Glutamatergic neuron (in vitro differentiated cells): ENCODE data around the gene DUSP16. TPM values are rescaled to one million over a fixed set of nuclear protein-coding genes. Genes with fewer than 3 reads are reported as not detected.

Source experiments
- DNase-seq: peaks from one replicate; pipeline ENCODE4 v3.0.0; 2022
- H3K27ac Mint-ChIP-seq: one replicate; pipeline ENCODE4 v1.8.0; 2020; ENCODE audit warnings: mild to moderate bottlenecking, mixed read lengths, inconsistent platforms; ENCODE audit not compliant: unreplicated experiment
- H3K27me3 Mint-ChIP-seq: one replicate; pipeline ENCODE4 v1.8.0; 2020; ENCODE audit warnings: mild to moderate bottlenecking, moderate library complexity, mixed read lengths, inconsistent platforms; ENCODE audit not compliant: unreplicated experiment
- H3K36me3 Mint-ChIP-seq: one replicate; pipeline ENCODE4 v1.8.0; 2020; ENCODE audit warnings: mild to moderate bottlenecking, mixed read lengths, inconsistent platforms; ENCODE audit not compliant: unreplicated experiment
- H3K4me1 Mint-ChIP-seq: one replicate; pipeline ENCODE4 v1.8.0; 2020; ENCODE audit warnings: mild to moderate bottlenecking, low read depth, mixed read lengths, inconsistent platforms; ENCODE audit not compliant: unreplicated experiment
- H3K4me3 Mint-ChIP-seq: one replicate; pipeline ENCODE4 v1.8.0; 2020; ENCODE audit warnings: mild to moderate bottlenecking, mixed read lengths, inconsistent platforms; ENCODE audit not compliant: unreplicated experiment
- H3K9me3 Mint-ChIP-seq: one replicate; pipeline ENCODE4 v1.8.0; 2020; ENCODE audit warnings: mild to moderate bottlenecking, moderate library complexity, mixed read lengths, inconsistent platforms; ENCODE audit not compliant: unreplicated experiment
- total RNA-seq: library from RNA; stranded (reverse); fragmentation: NEBNext Ultra II Directional; extraction: Animal tissue kit (Norgen Biotek cat#: 25700); gene quantifications from one replicate; pipeline ENCODE4 v1.2.1, GENCODE V29; 2021; ENCODE audit not compliant: unreplicated experiment
- TF ChIP-seq, protein P1 (sequence below): fragments of 200-600 bp; sonication (generic); IDR thresholded peaks from one replicate; pipeline ENCODE4 v1.5.0; 2021; ENCODE audit not compliant: partially characterized antibody, unreplicated experiment

The DUSP16 gene
- total RNA-seq, 1 donor from 2014 or later = 39.0 TPM

DNA sequence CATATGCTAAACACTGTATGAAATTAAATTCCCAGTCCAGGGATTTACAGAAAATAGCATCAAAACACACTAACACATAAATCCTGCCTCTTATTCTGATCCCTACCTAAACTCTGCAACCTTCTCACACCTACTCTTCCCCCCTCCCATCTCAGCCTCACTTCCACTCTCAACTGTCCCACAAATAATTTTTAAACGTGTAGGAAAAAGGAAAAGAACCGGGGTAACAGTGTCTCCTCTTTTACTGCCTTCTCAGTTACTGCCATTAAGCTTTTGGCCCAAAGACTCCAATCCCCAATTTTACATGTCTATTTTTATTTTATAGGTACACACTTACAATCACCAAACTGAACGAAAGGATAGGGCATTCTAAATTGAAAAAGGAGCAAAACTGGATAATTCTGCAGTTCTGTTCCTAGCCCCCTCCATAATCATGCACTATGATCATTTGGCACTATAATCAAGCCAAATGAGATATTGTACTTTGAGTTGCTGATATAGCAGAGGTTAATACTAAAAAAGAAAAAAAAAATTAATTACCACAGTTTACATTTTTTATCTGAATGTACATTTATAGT lies 2.9 kb downstream of the DUSP16 start:
- H3K36me3 Mint-ChIP-seq = peaks cover 2% of the 10 kb centered on the region
- peak overlapping the region; percentile 97 for H3K4me3 Mint-ChIP-seq
- no peak for DNase-seq
- H3K27me3 Mint-ChIP-seq = peaks cover 4% of the 10 kb centered on the region
- TF ChIP-seq, protein P1, sequence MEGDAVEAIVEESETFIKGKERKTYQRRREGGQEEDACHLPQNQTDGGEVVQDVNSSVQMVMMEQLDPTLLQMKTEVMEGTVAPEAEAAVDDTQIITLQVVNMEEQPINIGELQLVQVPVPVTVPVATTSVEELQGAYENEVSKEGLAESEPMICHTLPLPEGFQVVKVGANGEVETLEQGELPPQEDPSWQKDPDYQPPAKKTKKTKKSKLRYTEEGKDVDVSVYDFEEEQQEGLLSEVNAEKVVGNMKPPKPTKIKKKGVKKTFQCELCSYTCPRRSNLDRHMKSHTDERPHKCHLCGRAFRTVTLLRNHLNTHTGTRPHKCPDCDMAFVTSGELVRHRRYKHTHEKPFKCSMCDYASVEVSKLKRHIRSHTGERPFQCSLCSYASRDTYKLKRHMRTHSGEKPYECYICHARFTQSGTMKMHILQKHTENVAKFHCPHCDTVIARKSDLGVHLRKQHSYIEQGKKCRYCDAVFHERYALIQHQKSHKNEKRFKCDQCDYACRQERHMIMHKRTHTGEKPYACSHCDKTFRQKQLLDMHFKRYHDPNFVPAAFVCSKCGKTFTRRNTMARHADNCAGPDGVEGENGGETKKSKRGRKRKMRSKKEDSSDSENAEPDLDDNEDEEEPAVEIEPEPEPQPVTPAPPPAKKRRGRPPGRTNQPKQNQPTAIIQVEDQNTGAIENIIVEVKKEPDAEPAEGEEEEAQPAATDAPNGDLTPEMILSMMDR = no peak
- peaks cover 22% of the 10 kb centered on the region for H3K4me1 Mint-ChIP-seq
- H3K27ac Mint-ChIP-seq = peak overlapping the region; percentile 77
- H3K9me3 Mint-ChIP-seq = peaks cover 12% of the 10 kb centered on the region

DNA sequence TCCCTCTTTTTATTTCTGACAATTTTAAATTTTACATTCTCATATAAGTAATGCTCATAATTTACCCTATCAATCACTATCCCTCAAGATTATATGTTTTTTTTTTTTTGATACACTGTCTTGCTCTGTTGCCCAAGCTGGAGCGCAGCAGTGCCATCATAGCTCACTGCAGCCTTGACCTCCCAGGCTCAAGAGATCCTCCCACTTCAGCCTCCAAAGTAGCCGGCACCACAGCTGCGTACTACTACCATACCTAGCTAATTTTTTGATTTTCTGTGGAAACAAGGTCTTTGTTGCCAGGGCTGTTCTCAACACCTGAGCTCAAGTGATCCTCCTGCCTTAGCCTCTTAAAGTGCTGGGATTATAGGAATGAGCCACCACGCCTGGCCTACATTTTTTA lies 4.4 kb downstream of the DUSP16 start:
- Mint-ChIP-seq H3K27ac (no peak overlapping the region), H3K9me3 (peaks cover 6% of the 10 kb centered on the region), H3K4me3 (peak overlapping the region; percentile 97), H3K4me1 (peaks cover 20% of the 10 kb centered on the region), H3K36me3 (no peaks in the 10 kb centered on the region), H3K27me3 (peaks cover 3% of the 10 kb centered on the region)
- DNase-seq = no peak
- TF ChIP-seq, protein P1 = no peak

DNA sequence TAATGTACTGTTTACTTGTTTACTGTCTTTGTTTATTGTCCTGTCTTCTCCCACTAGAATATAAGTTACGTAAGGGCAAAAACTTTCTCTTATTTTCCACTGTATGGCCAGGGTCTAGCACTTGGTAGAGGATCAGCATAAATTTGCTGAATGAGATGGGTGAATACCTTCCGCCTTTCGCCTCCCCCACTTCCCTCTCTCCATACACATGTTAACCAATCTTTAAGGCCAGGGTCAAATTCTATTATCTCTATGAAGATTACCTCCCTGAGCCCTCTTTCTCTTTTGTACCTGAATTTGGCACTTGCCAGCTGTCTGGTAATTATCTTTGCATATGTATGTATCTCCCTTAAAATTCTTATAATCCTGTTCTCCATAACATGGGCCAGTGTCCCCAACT lies 4.9 kb downstream of the DUSP16 start:
- no peak for DNase-seq

DNA sequence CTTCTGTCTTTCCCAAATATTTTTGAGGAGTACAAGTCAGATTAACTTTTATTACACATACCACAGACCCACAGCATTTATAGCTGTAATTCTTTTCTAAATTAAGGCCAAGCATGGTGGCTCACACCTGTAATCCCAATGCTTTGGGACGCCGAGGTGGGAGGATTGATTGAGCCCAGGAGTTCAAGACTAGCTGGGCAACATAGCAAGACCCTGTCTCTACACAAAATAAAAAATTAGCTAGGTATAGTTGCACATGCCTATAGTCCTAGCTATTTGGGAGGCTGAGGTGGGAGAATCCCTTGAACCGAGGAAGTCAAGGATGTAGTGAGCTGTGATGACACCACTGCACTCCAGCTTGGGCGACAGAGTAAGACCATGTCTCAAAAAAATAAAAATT lies 7.0 kb downstream of the DUSP16 start:
- Mint-ChIP-seq H3K27me3 (peaks cover 2% of the 10 kb centered on the region), H3K36me3 (no peaks in the 10 kb centered on the region), H3K4me1 (peaks cover 16% of the 10 kb centered on the region), H3K4me3 (no peak overlapping the region), H3K9me3 (peaks cover 1% of the 10 kb centered on the region), H3K27ac (no peak overlapping the region)
- DNase-seq = no peak
- TF ChIP-seq, protein P1 = no peak

More for the DNA sequence above, 4.9 kb downstream of the DUSP16 start:
- Mint-ChIP-seq H3K27me3 (peaks cover 2% of the 10 kb centered on the region), H3K36me3 (no peaks in the 10 kb centered on the region), H3K27ac (no peak overlapping the region), H3K4me1 (peaks cover 18% of the 10 kb centered on the region), H3K4me3 (peak overlapping the region; percentile 18), H3K9me3 (peaks cover 6% of the 10 kb centered on the region)
- TF ChIP-seq, protein P1 = no peak

DNA sequence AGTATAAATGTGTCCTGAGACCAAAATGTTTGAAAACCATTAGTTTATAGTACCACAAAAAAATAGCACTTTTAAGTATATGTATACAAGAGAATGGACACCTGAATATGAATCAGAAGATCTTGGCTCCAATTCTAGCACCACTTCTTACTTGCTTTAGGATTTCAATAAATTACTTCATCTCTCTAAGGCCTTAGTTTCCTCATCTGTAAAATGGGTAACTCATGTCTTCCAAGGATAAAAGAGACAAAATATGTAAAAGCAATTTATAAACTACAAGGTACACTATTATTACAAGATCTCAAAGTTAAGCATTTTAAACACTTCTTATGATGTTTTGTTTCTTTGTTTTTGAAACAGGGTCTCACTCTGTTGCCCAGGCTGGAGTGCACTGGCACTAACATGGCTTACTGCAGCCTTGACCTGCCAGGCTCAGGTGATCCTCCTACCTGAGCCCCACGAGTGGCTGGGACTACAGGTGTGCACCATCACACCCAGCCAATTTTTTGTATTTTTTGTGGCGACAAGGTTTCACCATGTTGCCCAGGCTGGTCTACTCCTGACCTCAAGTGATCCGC lies 9.4 kb downstream of the DUSP16 start:
- no peaks in the 10 kb centered on the region for H3K9me3 Mint-ChIP-seq
- no peaks in the 10 kb centered on the region for H3K27me3 Mint-ChIP-seq
- no peaks in the 10 kb centered on the region for H3K36me3 Mint-ChIP-seq
- H3K4me3 Mint-ChIP-seq = no peak overlapping the region
- no peak for DNase-seq
- no peak overlapping the region for H3K27ac Mint-ChIP-seq
- H3K4me1 Mint-ChIP-seq = peaks cover 18% of the 10 kb centered on the region
- TF ChIP-seq, protein P1 = no peak
